Measurements from ENCODE around the gene HES7. TPM values are rescaled to one million over a fixed set of nuclear protein-coding genes. Genes with fewer than 3 reads are reported as not detected.

The HES7 gene
- total and polyA plus RNA-seq, 9 of the 15 experiments (the other 6 are each of a cell fraction or from before 2014, with no cell fraction given), result 0.03 to 1.7 (median 0.14) TPM; not detected in 1

GRCh38 chr17:8156246-8156992 is 32.5 kb upstream of the HES7 start (continued):
- TF ChIP-seq ARID4B (CRISPR knock-in tag; IDR thresholded peaks at IDR 0.05) (no peak), ZNF778 (CRISPR knock-in tag; IDR thresholded peaks at IDR 0.05) (no peak), CBX2 (IDR thresholded peaks at IDR 0.05; ENCODE audit: insufficient read depth, low read length, poor library complexity, severe bottlenecking) (no peak), ETV1 (tag; conservative IDR thresholded peaks at IDR 0.05; ENCODE audit: low read depth) (no peak), MEIS2 (IDR thresholded peaks at IDR 0.05; ENCODE audit: partially characterized antibody) (peak; percentile 67), ZNF253 (CRISPR knock-in tag; conservative IDR thresholded peaks at IDR 0.05) (no peak), PCBP1 (IDR thresholded peaks at IDR 0.05; ENCODE audit: low read depth, low read length, poor library complexity, severe bottlenecking) (no peak), IRF1 (CRISPR knock-in tag; IDR thresholded peaks at IDR 0.05; ENCODE audit: borderline replicate concordance) (no peak), MCM3 (IDR thresholded peaks at IDR 0.05) (no peak), HSF4 (CRISPR knock-in tag; IDR thresholded peaks at IDR 0.05; ENCODE audit: borderline replicate concordance) (no peak), TAF1 (IDR thresholded peaks at IDR 0.05; ENCODE audit: control insufficient read depth, extremely low read depth, insufficient read depth, low read length, severe bottlenecking) (peak; percentile 66), HDAC6 (IDR thresholded peaks at IDR 0.05; ENCODE audit: low read depth, low read length) (no peak), THRB (CRISPR knock-in tag; conservative IDR thresholded peaks at IDR 0.05) (no peak), ZBTB26 (CRISPR knock-in tag; IDR thresholded peaks at IDR 0.05) (no peak), ZFP91 (CRISPR knock-in tag; IDR thresholded peaks at IDR 0.05) (no peak), TGIF2 (CRISPR knock-in tag; IDR thresholded peaks at IDR 0.05) (no peak), PHF8 (IDR thresholded peaks at IDR 0.05; ENCODE audit: borderline replicate concordance, low read length) (peak; percentile 33; the same call in 1 of the 2 replicates)

Measured in K562 (cell line).